IMR-90 (cell line): ENCODE results near the gene LRRTM4. TPM values are rescaled to one million over a fixed set of nuclear protein-coding genes. Genes with fewer than 3 reads are reported as not detected.

Experiments used
- ATAC-seq: fragments of 200-7000 bp; cut with Tn5 transposase; 2 replicates; pipeline ENCODE4 v1.9.1; 2020; ENCODE audit warnings: low read depth, mild to moderate bottlenecking, moderate library complexity
- BruUV-seq: library from RNA; stranded (reverse); fragments of 400-500 nt; replicated peaks from 2 replicates; lab custom pipeline; 2021; lab: Mats Ljungman, UMichigan
- CTCF ChIA-PET: fragments of 300-600 bp; formaldehyde crosslinking; extraction: SDS; loops from one replicate; lab custom pipeline; 2021; ENCODE audit warnings: antibody characterized with exemption; lab: Yijun Ruan, JAX
- POLR2A ChIA-PET: fragments of 300-600 bp; sonication (Branson Sonifier 250); formaldehyde crosslinking; loops from one replicate; lab custom pipeline; 2022; ENCODE audit warnings: antibody characterized with exemption; ENCODE audit not compliant: unreplicated experiment; lab: Charles Lee
- DNase-seq: peaks from one replicate; pipeline ENCODE4 v3.0.0; 2013
- H2AFZ ChIP-seq: replicated peaks from 2 replicates; pipeline ENCODE3; 2013; ENCODE audit warnings: low read length, mild to moderate bottlenecking; ENCODE audit not compliant: poor library complexity
- H2AK5ac ChIP-seq: 2 replicates; pipeline ENCODE4 v1.6.1; 2013; ENCODE audit warnings: low read depth, low read length, inconsistent platforms
- H2AK9ac ChIP-seq: replicated peaks from 2 replicates; pipeline ENCODE3; 2013; ENCODE audit warnings: mild to moderate bottlenecking, low read depth, low read length, moderate library complexity; ENCODE audit not compliant: poor library complexity
- H2BK120ac ChIP-seq: 2 replicates; pipeline ENCODE4 v1.6.1; 2013; ENCODE audit warnings: low read depth, low read length, inconsistent platforms
- H2BK15ac ChIP-seq: 3 replicates; pipeline ENCODE4 v1.6.1; 2013; ENCODE audit warnings: low read depth, low read length, inconsistent platforms
- H2BK20ac ChIP-seq: 2 replicates; pipeline ENCODE4 v1.6.1; 2013; ENCODE audit warnings: low read depth, mild to moderate bottlenecking, inconsistent platforms, low read length, moderate library complexity
- H2BK5ac ChIP-seq: 2 replicates; pipeline ENCODE4 v1.6.1; 2013; ENCODE audit warnings: mild to moderate bottlenecking, low read depth, low read length, inconsistent platforms; ENCODE audit not compliant: poor library complexity, severe bottlenecking
- H3K14ac ChIP-seq: replicated peaks from 2 replicates; pipeline ENCODE4 v1.6.1; 2013; ENCODE audit warnings: low read depth, low read length, inconsistent platforms
- H3K18ac ChIP-seq: 2 replicates; pipeline ENCODE4 v1.6.1; 2013; ENCODE audit warnings: low read depth, low read length, control low read depth
- H3K23ac ChIP-seq: 2 replicates; pipeline ENCODE4 v1.6.1; 2013; ENCODE audit warnings: low read depth, low read length, inconsistent platforms
- H3K27ac ChIP-seq: 2 replicates; pipeline ENCODE4 v1.5.1; 2013; ENCODE audit warnings: mild to moderate bottlenecking, control low read depth, low read length; ENCODE audit not compliant: insufficient read depth
- H3K27me3 ChIP-seq: 2 replicates; pipeline ENCODE4 v1.6.1; 2013; ENCODE audit warnings: low read length; ENCODE audit not compliant: control insufficient read depth, insufficient read depth
- H3K36me3 ChIP-seq: 2 replicates; pipeline ENCODE4 v1.6.1; 2013; ENCODE audit warnings: low read length, mixed read lengths; ENCODE audit not compliant: control insufficient read depth, insufficient read depth
- H3K4ac ChIP-seq: 2 replicates; pipeline ENCODE4 v1.6.1; 2013; ENCODE audit warnings: low read depth, low read length, inconsistent platforms
- H3K4me1 ChIP-seq: 2 replicates; pipeline ENCODE4 v1.6.1; 2013; ENCODE audit warnings: low read length, mixed read lengths; ENCODE audit not compliant: control insufficient read depth, insufficient read depth
- H3K4me2 ChIP-seq: 2 replicates; pipeline ENCODE4 v1.6.1; 2013; ENCODE audit warnings: low read depth, mild to moderate bottlenecking, control low read depth, low read length, moderate library complexity
- H3K4me3 ChIP-seq: 2 replicates; pipeline ENCODE4 v1.5.1; 2013; ENCODE audit warnings: low read depth, mild to moderate bottlenecking, control low read depth, low read length, moderate library complexity; ENCODE audit not compliant: insufficient read depth
- H3K56ac ChIP-seq: 2 replicates; pipeline ENCODE4 v1.6.1; 2013; ENCODE audit warnings: low read length, inconsistent platforms; ENCODE audit not compliant: insufficient read depth; ENCODE audit errors: extremely low read depth
- H3K79me1 ChIP-seq, 2 experiments: 2 replicates each; pipeline ENCODE4 v1.6.1; 2013; ENCODE audit warnings: low read length in 2 of 2, inconsistent platforms in 1 of 2, low read depth in 1 of 2
- H3K9ac ChIP-seq: 2 replicates; pipeline ENCODE4 v1.6.1; 2013; ENCODE audit warnings: low read depth, low read length, control low read depth
- H3K9me1 ChIP-seq: 2 replicates; pipeline ENCODE4 v1.6.1; 2013; ENCODE audit warnings: low read length, inconsistent platforms; ENCODE audit not compliant: insufficient read depth
- H3K9me3 ChIP-seq: 2 replicates; pipeline ENCODE4 v1.6.1; 2013; ENCODE audit warnings: low read length; ENCODE audit not compliant: control insufficient read depth, insufficient read depth
- H4K20me1 ChIP-seq: 2 replicates; pipeline ENCODE4 v1.6.1; 2013; ENCODE audit warnings: low read length, inconsistent platforms; ENCODE audit not compliant: insufficient read depth
- H4K5ac ChIP-seq: 2 replicates; pipeline ENCODE4 v1.6.1; 2013; ENCODE audit warnings: mild to moderate bottlenecking, low read depth, low read length, control low read depth
- H4K8ac ChIP-seq, 2 experiments: 2 replicates each; pipeline ENCODE4 v1.6.1; 2013; ENCODE audit warnings: low read depth in 2 of 2, low read length in 2 of 2, control low read depth in 1 of 2, inconsistent platforms in 1 of 2
- H4K91ac ChIP-seq: 2 replicates; pipeline ENCODE4 v1.6.1; 2013; ENCODE audit warnings: low read depth, low read length, inconsistent platforms; ENCODE audit not compliant: insufficient read depth
- CEBPB ChIP-seq: IDR thresholded peaks from 2 replicates; pipeline ENCODE4 v1.6.1; 2012; ENCODE audit warnings: low read depth, low read length, improper control_type of control experiment
- FOS ChIP-seq: fragments of 150-350 bp; IDR thresholded peaks from 2 replicates; pipeline ENCODE4 v1.6.1; 2016; ENCODE audit warnings: low read depth, low read length
- MXI1 ChIP-seq: IDR thresholded peaks from 2 replicates; pipeline ENCODE4 v1.6.1; 2012; ENCODE audit warnings: low read depth, mild to moderate bottlenecking, low read length, moderate library complexity, borderline replicate concordance
- POLR2A ChIP-seq: IDR thresholded peaks from 2 replicates; pipeline ENCODE4 v1.6.1; 2012; ENCODE audit warnings: mild to moderate bottlenecking, low read depth, low read length
- RAD21 ChIP-seq: IDR thresholded peaks from 2 replicates; pipeline ENCODE4 v1.6.1; 2012; ENCODE audit warnings: low read length, improper control_type of control experiment
- WGBS, 2 experiments: methylation state at CpG; one replicate each; pipeline versions ENCODE4 v1.1.5 to v1.1.7; 2013; ENCODE audit warnings: missing lambda C conversion rate in 2 of 2; ENCODE audit not compliant: insufficient read length in 1 of 2; ENCODE audit errors: extremely low coverage in 2 of 2; 5-methylcytosine and 5-hydroxymethylcytosine counted together
- dilution Hi-C: fragments of 300-500 bp; cut with HindIII; formaldehyde crosslinking; loops from one replicate; pipeline ENCODE4 v1.14.3; 2018; ENCODE audit warnings: low sequenced_read_pairs; ENCODE audit not compliant: unreplicated experiment
- in situ Hi-C: fragments of 300-500 bp; cut with MboI; formaldehyde crosslinking; loops from 3 replicates; pipeline ENCODE4 v1.14.3; 2019; ENCODE audit warnings: low sequenced_read_pairs, inconsistent platforms, mixed read lengths
- intact Hi-C: fragments of 100-400 bp; cut with micrococcal nuclease; formaldehyde crosslinking; loops from 2 replicates; pipeline ENCODE4 v1.10.0; 2022
- polyA plus RNA-seq, 3 experiments: library from polyadenylated mRNA; depleted of rRNA; stranded (reverse); fragments of >200 nt; gene quantifications; 2 replicates each; pipeline ENCODE4 v1.2.3, GENCODE V29; 2012; ENCODE audit warnings: low replicate concordance in 1 of 3
- total RNA-seq: library from RNA; depleted of rRNA; stranded (reverse); fragments of >200 nt; gene quantifications from 2 replicates; pipeline ENCODE4 v1.2.3, GENCODE V29; 2012
- TF ChIP-seq, protein P1 (sequence below): conservative IDR thresholded peaks from 2 replicates; pipeline ENCODE4 v1.5.1; 2012; ENCODE audit warnings: mild to moderate bottlenecking, low read depth, low read length, improper control_type of control experiment
- TF ChIP-seq, protein P2 (sequence below): fragments of 150-350 bp; IDR thresholded peaks from 2 replicates; pipeline ENCODE4 v1.6.1; 2017; ENCODE audit warnings: mild to moderate bottlenecking, antibody characterized with exemption, low read length, low read depth

The LRRTM4 gene
- total and polyA plus RNA-seq, 2 of the 4 experiments (the other 2 are of a cell fraction), result not detected

DNA sequence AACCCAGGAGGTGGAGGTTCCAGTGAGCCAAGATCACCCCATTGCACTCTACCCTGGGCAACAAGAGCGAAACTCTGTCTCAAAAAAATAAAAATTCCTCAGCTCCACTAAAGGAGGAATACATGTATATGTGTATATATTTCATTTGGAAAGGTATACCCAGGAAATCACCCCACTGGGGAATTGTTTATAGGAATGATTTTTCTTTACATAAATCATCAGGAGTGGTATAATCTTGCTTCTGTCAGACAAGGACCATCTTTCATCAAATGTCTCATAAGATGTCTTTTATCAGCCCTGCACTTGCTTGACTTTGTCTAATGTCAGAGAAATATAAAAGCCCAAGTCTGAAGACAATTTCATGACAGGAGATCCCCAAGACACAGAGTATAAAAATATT lies 709.1 kb downstream of the LRRTM4 start:
- ATAC-seq (no peak), DNase-seq (no peak)
- no TSS peak for BruUV-seq
- intact Hi-C loops, result no loop called here
- Histone ChIP-seq H4K8ac (no peak overlapping the region), H3K23ac (no peak overlapping the region), H2AK5ac (no peak overlapping the region), H3K27me3 (no peaks in the 10 kb centered on the region), H3K9me3 (no peaks in the 10 kb centered on the region), H3K4me1 (no peaks in the 10 kb centered on the region), H3K4me3 (no peak overlapping the region), H2AFZ (no peak overlapping the region), H3K36me3 (no peaks in the 10 kb centered on the region), H2BK20ac (no peak overlapping the region), H3K4ac (no peak overlapping the region), H4K5ac (no peak overlapping the region), H2BK15ac (no peak overlapping the region), H2AK9ac (no peak overlapping the region), H3K56ac (no peak overlapping the region), H2BK5ac (no peak overlapping the region), H4K91ac (no peak overlapping the region), H4K20me1 (no peaks in the 10 kb centered on the region), H3K9ac (no peak overlapping the region), H3K27ac (no peak overlapping the region), H3K9me1 (no peaks in the 10 kb centered on the region), H2BK120ac (no peak overlapping the region), H3K4me2 (no peak overlapping the region), H3K18ac (no peak overlapping the region), H3K79me1 (no peaks in the 10 kb centered on the region), H3K14ac (no peak overlapping the region)
- dilution Hi-C loops, result no loop called here
- TF ChIP-seq MXI1, result no peak
- no peak for TF ChIP-seq FOS
- TF ChIP-seq, protein P1, sequence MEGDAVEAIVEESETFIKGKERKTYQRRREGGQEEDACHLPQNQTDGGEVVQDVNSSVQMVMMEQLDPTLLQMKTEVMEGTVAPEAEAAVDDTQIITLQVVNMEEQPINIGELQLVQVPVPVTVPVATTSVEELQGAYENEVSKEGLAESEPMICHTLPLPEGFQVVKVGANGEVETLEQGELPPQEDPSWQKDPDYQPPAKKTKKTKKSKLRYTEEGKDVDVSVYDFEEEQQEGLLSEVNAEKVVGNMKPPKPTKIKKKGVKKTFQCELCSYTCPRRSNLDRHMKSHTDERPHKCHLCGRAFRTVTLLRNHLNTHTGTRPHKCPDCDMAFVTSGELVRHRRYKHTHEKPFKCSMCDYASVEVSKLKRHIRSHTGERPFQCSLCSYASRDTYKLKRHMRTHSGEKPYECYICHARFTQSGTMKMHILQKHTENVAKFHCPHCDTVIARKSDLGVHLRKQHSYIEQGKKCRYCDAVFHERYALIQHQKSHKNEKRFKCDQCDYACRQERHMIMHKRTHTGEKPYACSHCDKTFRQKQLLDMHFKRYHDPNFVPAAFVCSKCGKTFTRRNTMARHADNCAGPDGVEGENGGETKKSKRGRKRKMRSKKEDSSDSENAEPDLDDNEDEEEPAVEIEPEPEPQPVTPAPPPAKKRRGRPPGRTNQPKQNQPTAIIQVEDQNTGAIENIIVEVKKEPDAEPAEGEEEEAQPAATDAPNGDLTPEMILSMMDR, result no peak
- no peak for TF ChIP-seq RAD21
- no peak for TF ChIP-seq POLR2A
- TF ChIP-seq, protein P2, sequence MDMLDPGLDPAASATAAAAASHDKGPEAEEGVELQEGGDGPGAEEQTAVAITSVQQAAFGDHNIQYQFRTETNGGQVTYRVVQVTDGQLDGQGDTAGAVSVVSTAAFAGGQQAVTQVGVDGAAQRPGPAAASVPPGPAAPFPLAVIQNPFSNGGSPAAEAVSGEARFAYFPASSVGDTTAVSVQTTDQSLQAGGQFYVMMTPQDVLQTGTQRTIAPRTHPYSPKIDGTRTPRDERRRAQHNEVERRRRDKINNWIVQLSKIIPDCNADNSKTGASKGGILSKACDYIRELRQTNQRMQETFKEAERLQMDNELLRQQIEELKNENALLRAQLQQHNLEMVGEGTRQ, result no peak
- TF ChIP-seq CEBPB, result no peak
- WGBS, 2 experiments, result no CpG with 5 or more reads among the region's 1 CpG
- in situ Hi-C loops, result no loop called here
- ChIA-PET POLR2A (no interaction called here), CTCF (interaction anchor here (0.7 kb wide), 1 partner anchor 277 kb away, joined by 3 read pairs; no protein-coding TSS in a partner anchor)
